HG03457 (cell line): ENCODE data around the gene RAPGEF3.

Experiments
- ATAC-seq: cut with Tn5 transposase; IDR thresholded peaks from one replicate; pipeline ENCODE4 v1.9.1; 2021; ENCODE audit warnings: moderate number of reproducible peaks; ENCODE audit not compliant: unreplicated experiment

The RAPGEF3 gene

DNA sequence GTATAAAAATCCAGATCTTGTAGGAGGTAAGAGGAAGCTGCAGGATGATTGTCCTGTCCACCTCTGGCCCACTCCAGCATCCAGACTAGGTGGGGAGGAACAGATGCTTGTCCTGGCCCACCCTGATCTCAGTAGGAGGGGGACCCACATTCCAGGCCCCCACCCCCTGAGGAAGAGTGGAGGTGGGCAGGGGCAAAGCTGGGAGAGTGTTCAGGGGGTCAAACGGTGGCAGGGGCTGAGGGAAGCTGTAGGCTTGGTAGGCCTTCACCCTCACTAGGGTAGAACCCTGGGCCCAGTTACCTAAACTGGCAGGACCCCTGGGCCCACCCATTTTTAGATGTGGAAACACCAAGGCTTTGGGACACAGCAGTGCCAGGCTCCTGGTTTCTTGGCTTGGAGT is 18.5 kb upstream of the RAPGEF3 start:
- no peak for ATAC-seq

GRCh38 chr12:47776471-47777143 is 17.9 kb upstream of the RAPGEF3 start:
- ATAC-seq = no peak

- ATAC-seq = no peak
Measured at GRCh38 chr12:47775100-47775911, 16.6 kb upstream of the RAPGEF3 start.

GRCh38 chr12:47774663-47775062 is 16.0 kb upstream of the RAPGEF3 start:
- no peak for ATAC-seq

GRCh38 chr12:47773858-47774580 is 15.3 kb upstream of the RAPGEF3 start:
- ATAC-seq = no peak

DNA sequence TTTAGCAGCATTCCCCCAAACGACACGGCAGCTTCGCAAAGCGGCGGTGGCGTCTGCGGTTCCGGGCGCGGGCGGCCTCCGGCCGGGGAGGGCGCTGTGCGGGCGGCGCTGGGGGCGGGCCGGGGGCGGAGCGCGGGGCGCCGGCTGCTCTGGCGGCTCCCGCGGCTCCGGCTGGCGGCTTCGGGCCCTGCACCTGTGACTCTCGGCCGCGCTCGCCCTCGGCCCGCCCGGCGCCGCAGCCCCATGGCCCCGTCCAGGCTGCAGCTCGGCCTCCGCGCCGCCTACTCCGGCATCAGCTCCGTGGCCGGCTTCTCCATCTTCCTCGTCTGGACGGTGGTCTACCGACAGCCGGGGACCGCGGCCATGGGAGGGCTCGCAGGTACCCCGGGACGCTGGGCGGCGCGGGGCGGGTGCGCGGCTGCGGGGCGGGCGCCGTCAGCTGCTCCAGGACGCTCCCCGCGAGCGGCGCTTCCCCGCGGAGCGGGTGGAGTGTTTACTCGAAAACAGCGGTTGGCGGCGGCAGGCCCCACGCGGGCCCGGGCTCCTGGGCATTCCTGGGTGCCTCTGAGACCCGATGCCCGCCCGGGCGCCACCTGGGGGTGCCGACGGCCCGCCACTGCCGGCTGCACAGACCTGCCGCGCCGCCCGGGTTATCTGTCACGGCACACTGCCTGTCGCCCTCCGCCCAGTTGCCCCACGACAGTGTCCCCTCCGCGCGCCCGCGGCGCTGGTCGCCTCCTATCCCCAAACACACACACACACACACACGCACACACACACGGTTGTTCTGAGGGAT is 14.6 kb upstream of the RAPGEF3 start, which contains the start of gene SLC48A1:
Gene SLC48A1 (plus strand): TSS at position 177 of the 796 bp plus-strand sequence. CDS start 67 bp downstream, at position 244.
- ATAC-seq = peak; percentile 62

GRCh38 chr12:47772738-47773061 is 14.0 kb upstream of the RAPGEF3 start:
- ATAC-seq = no peak

DNA sequence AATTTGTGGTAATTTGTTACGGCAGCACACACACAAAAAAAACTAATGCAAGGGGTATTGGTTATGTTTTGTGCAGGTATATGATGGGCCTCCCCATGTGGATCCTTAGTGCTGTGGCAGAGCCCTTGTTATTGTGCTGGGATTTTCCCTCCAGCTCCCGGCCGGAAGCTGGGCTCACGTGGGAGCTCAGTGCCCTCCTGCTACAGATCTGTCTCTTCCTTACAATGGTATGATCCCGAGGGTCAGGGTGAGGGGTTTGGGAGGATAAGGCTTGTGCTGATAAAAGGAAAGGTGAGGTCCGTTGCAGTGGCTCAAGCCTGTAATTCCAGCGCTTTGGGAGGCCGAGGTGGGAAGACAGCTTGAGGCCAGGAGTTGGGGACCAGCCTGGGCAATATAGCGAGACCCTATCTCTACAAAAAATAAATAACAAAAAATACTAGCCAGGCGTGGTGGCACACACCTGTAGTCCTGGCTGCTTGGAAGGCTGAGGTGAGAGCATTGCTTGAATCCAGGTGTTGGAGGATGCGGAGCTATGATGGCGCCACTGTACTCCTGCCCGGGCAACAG is 13.5 kb upstream of the RAPGEF3 start:
- ATAC-seq = no peak

- no peak for ATAC-seq
Measured at GRCh38 chr12:47771304-47771703, 12.6 kb upstream of the RAPGEF3 start.

DNA sequence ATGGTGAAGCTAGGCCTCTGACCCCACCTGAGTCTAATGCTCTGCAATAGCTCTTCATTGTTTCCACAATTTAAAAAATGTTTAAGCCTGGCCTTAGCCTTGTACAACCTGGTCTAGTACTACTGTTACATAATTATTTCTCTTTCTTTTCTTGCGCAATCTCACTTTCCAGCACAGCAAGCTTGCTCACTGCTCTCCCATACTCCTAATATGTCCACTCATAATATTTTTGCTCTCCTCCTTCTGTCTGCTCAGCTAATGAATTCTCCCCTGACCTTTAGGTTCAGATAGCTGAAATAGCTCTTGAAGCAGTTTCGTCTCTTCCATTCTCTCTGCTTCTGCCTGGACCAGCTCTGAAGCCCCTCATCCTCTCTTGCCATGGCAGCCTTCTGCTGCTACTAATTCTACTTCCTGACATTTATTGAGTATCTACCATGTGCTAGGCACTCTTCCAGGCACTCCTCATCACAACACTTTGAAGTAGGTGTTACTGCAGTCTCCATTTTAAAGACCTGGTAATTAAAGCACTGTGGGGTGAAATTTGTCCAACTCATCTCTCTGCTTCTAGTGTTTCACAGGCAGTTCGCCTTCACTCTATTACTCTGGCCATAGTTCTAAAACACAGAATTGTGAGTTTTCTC is 11.5 kb upstream of the RAPGEF3 start:
- no peak for ATAC-seq

GRCh38 chr12:47769234-47770085 is 10.8 kb upstream of the RAPGEF3 start:
- ATAC-seq = no peak

- ATAC-seq = no peak
Measured at GRCh38 chr12:47768323-47768811, 9.7 kb upstream of the RAPGEF3 start.

DNA sequence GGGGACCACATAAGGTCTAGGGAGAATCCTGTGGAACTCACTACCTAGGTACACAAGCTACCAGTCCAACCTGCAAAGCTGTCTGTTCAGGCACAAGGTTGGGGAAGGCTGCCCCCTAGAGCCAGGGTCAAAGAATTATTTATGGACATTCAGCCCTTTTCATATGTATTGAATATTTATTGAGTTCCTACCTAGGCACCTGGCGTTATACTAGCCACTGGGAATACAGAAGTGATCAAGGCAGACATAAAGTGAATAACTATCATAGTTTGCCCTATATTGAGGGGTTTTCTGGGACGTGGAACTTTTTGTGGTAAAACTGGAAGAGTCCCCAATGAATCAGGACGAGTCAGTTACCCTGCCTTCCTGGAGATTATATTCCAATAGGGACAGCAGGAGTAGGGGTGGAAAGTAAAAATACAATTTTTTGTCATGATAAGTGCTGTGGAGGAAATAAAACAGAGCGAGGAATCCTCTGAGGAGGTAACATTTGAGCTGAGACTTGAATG is 8.6 kb upstream of the RAPGEF3 start:
- ATAC-seq = no peak

DNA sequence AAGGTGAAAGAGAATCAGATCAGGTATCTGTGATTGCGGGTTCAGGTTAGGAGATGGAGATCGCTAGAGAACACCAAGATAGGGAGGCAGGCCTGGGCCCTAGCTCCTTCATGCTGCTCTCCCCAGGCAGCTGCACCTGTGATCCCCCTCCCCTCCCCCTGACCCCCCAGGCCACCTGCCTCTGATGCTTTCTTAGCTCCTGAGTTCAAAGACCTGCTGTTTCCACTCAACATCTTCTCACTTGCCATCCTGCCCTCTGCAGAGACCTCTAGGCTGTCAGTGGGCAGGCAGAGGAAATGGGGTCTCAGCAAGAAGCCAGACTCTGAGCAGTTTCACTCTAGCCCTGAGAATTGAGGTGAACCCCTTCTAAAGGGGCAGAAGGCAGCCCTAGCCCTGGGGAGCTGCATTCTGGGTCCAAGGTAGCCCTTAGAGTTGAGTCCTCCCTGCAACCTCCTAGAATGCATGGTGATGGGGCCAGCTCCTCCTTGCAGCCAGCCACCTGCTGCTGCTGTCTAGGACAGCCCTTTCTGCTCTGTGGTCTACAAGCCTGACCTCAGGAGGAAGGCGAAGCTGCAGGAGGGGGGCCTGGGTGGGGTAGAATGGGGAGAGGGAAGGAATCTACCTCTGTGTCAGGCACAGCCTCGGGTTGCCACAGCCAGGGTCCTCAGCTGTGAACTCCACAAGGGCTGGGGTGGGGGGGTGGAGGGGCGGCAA is 8.0 kb upstream of the RAPGEF3 start:
- ATAC-seq = no peak

GRCh38 chr12:47763481-47764346 is 5.0 kb upstream of the RAPGEF3 start:
- no peak for ATAC-seq

DNA sequence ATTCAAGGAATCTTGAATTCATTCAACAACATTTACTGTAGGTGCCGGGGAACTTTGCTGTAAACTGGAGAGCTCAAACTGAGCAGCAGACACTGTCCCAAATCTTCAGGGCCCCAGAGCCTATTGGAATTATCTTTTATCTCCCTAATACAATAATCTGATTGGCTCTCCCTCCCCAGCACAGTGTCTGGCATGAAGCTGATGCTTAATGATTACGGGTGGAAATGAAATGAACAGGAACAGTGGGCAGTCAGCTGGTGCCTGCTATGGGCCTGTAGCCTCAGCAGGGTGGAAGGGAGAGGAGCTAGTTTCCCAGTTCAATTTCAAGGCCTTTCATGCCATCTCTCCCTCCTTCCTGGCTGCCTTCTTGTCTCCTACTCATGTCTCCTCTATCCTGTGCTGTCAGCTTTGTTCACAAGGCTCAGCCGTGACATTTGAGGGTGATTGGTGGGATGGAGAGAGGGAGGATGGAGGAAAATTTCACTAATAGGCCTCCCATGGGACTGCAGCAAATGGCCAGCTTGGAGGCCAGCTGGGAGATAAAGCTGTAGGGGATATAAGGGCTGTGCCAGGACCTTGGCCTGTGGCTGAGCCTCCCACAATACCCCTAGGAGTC is 4.3 kb upstream of the RAPGEF3 start:
- no peak for ATAC-seq

GRCh38 chr12:47758584-47758833 is 171 bp downstream of the RAPGEF3 start:
- no peak for ATAC-seq
